NCI-H2107 (cell line): ENCODE results near the gene SLC16A13.
"Not testable (repeated sequence)": the region's sequence is repeated elsewhere in the genome, so short reads cannot be mapped to it uniquely, and the experiment has no call there.

ENCODE experiments used
- DNase-seq: peaks from one replicate; lab custom pipeline; 2025; lab: John Stamatoyannopoulos, UW

Gene SLC16A13

DNA sequence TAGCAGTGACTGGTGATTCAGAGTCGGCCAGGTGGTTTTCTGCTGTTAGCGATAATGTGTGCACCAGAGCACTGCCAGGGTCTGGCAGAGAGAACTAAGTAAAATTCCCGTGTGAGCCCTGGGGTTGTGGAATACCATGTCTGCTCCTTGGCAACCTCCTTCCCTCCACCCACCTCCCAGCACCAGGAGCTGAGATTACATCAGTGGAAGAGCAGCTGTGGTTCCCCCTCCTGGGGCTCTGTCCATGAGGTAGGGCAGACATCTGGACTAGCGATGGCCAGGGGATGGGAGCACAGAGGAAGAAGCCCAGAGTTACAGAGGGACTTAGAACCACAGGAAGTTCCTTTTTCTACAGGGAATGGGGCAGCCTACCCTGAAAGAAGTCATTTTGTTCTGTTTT is 28.4 kb downstream of the SLC16A13 start:
- DNase-seq = no peak

DNA sequence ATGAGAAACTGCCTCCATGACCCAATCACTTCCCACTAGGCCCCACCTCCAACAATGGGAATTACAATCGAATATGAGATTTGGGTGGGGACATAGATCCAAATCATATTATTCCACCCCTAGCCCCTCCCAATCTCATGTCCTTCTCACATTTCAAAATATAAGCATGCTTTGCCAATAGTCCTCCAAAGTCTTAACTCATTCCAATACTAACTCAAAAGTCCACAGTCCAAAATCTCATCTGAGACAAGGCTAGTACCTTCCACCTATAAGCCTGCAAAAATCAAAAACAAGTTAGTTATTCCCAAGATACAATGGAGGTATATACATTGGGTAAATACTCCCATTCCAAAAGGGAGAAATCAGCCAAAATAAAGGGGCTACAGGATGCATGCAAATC is 31.4 kb downstream of the SLC16A13 start:
- DNase-seq = no peak

DNA sequence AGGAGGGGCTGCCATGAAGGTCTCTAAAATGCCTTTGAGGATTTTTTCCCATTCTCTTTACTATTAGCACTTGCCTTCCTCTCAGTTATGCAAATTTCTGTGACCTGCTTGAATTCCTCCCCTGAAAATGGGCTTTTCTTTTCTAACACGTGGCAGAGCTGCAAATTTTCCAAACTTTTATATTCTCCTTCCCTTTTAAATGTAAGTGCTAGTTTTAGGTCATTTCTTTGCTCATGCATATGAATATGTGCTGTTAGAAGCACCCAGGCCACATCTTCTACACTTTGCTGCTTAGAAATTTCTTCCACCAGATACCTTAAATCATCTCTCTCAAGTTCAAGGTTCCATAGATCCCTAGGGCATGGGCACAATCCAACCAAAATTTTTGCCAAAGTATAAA is 32.5 kb downstream of the SLC16A13 start:
- DNase-seq = no peak

DNA sequence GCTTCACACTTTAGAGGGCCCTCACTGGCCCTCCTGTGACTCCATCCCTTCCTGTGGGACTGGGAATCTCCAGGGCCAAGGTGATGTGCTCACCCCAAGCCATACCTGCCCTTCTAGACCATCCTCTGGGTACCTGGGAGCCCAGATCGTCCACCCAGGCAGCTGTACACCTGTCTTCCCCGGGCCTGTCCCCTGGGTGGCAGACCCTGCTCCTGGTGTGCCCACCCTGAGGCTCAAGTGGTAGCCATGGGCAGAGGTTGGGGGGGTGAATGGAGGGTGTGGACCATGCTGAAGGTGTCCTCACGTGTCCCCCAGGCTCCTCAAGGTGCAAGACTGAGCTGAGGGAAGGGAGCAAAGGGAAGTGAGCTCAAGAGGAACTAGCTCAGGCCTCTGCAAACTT is 34.9 kb downstream of the SLC16A13 start:
- DNase-seq = no peak

DNA sequence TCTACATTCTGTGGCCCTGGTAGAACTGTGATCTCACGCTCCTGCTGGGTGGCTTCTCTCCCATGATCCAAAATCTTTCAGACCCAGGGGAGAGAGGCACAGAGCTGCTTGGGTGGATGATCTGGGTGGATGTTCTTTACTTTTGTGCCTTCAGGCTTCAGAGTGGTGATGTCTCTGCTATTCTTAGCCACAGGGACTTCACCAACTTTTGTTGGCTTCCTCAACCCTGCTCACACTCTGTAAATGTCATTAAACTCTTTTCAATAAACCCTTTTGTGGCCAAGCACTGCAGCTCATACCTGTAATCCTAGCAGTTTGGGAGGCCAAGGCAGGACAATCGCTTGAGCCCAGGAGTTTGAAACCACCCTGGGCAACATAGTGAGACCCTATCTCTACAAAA is 36.6 kb downstream of the SLC16A13 start:
- DNase-seq = no peak

DNA sequence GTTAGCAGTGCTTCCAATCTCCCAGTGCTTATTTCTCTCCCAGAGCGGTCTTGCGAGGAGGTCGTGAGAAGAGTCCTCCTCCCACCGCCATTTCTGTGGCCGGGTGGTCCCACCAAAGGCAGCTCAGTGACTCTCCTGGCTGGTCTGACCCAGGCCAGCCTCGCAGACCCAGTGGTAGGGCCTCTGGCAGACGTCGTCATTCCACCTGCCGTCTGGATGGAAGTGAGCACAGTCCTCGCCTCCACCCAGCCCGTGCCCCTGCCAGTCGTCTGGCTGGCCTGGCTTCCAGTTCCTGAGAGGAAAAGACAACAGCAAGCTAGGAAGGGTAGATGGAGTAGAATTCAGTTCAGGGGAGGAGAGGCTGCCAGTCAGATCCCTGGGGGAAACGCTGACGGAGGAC is 39.1 kb downstream of the SLC16A13 start:
- DNase-seq = no peak

DNA sequence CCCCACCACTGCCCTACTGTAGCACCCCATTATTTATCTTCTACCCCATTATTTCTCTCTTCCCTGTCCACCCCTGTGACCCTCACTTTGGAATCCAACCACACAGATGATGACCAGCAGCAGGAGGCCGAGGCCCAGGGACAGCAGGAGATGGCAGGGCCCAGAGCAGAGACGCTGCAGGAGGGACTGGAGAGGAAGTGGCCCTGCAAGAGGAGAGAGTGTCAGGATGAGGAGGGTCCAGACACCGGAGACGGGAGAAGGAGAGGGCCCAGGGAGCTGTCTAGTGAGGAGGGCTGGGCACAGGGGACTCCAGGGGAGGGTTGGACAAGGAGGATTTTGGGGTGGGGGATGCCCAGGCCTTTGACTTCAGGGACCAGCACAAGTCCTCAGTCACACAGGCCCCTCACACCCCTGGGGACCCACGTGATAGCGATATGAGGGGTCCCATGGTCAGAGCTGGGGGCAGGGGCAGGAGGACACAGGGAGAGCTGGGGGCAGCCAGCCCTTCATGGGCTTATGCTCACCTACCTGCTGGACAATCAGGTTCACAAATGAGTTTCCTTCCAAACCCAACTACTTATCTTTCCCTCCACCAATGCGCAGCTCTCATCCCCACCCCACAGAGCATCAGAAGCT is 42.2 kb downstream of the SLC16A13 start:
- no peak for DNase-seq

DNA sequence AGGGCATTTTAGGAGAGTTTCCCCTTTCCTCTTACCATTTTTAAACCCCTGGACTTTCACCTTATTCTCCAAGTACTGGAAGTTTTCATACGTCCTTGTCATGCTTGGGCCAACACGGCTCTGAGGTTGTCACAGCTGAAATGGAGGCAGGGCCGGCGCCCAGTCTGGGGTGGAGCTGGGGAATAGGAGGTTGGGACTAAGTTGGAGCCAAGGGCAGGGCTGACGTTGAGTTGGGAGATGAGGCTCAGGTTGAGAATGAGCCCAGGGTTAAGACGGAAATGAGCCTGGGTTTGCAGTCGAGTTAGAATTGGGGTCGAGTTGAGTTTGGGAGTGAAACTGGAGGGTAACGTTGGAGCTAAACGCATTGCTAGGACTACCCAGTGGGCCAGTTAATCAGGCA is 42.9 kb downstream of the SLC16A13 start:
- DNase-seq = no peak

DNA sequence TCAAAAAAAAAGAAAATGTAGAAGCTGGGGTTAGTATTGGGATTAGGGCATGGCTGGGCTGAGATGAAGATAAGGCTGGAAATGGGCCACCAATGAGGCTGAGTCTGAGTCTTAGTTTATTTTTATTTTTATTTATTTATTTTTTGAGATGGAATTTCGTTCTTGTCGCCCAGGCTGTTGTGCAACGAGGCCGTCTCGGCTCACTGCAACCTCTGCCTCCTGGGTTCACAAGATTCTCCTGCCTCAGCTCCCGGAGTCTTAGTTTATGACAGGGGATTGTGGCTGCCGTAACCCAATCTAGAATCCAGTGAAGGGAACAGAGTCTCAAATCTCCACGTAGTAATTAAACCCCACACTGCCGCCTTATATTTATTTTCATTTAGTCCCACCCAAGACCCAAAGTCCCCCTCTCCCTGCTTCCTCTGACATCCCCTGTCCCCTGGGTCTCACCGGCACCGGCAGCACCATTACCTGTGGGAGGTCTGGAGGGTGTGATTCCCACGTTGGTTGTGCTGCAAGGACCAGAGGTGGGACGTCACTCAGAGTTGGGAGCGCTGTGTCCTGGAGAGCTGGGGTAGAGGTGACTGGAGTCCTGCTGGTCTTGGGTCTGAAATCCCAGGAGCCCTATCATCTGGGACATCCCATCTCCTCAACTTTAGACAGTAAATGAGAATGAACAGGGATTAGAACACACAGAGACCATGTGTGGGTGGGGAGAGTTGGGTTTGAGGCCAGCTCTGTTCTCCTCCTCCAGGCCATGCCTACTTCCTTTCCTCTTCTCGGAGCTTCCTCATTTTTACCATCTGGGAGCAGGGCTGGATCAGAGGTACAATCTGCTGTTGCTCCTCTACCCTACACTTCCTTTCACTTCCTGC is 44.0 kb downstream of the SLC16A13 start, which contains the start of gene CLEC10A:
CLEC10A (minus strand) TSS at position 671 of the 875 bp plus-strand sequence. CDS start 1,439 bp downstream, outside the sequence.
- DNase-seq = no peak

DNA sequence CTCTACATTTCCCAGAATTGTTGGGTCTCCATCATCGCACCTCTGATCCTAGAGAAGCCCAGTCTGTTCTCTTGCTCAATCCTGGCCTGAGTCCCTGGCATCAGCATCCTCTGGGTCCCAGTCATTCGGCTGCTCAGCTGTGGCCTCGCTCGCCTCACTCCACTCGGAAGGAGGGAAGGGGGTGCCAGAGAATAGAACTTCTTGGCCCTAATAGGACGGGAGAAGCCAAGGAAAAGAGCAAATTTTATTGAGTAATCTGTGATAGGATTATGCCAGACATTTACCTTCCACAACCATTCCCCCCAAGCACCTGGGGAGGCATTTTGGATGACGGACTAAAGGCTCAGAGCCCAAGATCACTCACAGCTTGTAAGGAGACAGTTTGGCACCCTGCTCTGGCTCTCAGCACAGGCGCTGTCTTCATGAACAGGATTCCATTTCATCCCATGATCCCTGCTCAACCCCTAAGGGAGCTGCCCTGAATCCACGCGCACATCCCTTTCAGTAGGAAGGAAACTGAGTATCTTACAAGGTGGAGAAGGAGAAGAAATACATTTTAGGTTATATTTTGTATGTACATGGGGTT is 44.7 kb downstream of the SLC16A13 start:
- DNase-seq = no peak

DNA sequence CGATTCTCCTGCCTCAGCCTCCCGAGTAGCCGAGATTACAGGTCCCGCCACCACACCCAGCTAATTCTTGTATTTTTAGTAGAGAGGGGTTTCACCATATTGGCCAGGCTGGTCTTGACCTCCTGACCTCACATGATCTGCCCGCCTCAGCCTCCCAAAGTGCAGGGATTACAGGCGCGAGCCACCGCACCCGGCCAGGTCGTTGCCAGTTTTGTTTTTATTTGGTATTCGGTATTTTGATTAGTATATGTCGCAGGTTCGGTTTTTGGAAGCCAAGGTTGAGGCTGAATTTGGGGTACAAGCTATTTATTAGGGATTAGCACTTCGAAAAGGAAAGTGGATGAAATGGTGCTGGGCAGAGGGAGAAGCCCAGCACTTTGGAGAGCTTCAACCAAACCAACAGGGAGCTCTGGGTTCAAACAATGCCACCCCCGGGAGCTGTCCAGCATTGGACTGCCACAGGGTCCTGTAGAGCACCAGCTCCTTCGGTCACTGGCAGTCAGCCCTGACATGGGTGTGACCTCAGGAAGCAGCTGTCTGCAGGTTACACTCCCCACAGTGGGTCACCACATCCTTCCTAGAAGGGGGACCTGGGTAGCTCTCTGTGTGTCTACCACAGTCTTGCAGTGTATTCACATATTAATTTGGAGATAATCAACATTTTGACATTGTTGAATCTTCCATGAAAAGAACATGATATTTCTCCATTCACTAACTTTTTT is 45.7 kb downstream of the SLC16A13 start:
- DNase-seq = no peak

DNA sequence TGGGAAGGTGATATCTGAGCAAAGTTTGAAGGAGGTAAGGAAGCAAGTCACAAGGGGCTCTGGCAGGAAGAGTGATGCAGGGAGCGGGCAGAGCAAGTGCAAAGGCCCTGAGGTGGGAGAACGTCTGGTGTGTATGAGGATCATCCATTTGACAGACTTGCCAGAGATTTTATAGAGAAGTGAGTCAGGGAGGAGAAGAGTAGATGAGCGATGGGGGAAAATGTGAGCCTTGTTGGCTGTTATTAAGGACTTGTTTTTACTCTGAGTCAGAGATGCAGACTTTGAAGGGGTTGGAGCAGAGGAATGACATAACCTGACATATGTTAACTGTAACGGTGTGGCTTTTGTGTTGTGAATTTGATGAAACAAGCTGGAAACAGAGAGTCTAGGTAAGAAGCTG is 47.8 kb downstream of the SLC16A13 start:
- no peak for DNase-seq

DNA sequence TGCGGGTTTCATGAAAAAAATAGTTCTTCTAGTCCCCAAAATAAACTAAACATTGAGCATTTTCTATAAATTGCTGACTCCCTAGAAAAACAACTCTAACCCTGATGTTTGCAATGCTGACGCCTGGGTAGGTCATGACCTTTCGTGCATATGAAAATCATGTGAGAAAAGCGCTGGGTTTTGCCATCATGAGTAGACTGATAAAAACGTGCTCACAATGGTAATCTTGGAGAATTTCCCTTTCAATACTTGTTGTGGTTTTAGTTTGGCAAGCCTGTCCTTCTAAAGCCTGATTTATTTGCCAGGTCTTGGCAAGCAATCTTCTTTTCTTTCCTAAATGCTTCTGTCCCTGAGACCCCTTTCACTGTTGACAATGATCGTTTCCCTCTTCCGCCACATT is 48.3 kb downstream of the SLC16A13 start:
- no peak for DNase-seq

DNA sequence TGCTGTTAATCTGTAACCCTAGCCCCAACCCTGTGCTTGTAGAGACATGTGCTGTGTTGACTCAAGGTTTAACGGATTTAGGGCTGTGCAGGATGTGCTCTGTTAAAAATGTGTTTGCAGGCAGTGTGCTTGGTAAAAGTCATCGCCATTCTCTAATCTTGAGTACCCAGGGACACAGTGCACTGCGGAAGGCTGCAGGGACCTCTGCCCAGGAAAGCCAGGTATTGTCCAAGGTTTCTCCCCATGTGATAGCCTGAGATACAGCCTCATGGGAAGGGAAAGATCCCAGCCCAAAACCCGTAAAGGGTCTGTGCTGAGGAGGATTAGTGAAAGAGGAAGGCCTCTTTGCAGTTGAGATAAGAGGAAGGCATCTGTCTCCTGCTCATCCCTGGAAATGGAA is 52.6 kb downstream of the SLC16A13 start:
- not testable (repeated sequence) for DNase-seq

DNA sequence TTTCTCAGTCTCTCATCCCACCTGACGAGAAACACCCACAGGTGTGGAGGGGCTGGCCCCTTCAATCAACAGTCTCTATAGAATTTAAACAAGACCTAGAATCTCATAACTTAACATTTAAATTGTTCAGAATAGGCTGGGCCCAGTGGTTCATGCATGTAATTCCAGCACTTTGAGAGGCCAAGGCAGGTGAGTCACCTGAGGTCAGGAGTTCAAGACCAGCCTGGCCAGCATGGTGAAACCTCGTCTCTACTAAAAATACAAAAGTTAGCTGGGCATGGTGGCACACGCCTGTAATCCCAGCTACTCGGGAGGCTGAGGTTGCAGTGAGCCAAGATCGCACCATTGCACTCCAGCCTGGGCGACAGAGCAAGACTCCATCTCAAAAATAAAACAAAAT is 53.8 kb downstream of the SLC16A13 start:
- DNase-seq = not testable (repeated sequence)
